ENCODE measurements around the gene JUN. TPM values are rescaled to one million over a fixed set of nuclear protein-coding genes. Genes with fewer than 3 reads are reported as not detected.
A peak's percentile ranks its signal among the peaks of the same experiment; 100 is the strongest.

JUN gene
- total and polyA plus RNA-seq, 2 of the 13 experiments (the other 11 are each of a cell fraction or from before 2014, with no cell fraction given), result 18.2 to 22.3 TPM

- TF ChIP-seq, protein P1, sequence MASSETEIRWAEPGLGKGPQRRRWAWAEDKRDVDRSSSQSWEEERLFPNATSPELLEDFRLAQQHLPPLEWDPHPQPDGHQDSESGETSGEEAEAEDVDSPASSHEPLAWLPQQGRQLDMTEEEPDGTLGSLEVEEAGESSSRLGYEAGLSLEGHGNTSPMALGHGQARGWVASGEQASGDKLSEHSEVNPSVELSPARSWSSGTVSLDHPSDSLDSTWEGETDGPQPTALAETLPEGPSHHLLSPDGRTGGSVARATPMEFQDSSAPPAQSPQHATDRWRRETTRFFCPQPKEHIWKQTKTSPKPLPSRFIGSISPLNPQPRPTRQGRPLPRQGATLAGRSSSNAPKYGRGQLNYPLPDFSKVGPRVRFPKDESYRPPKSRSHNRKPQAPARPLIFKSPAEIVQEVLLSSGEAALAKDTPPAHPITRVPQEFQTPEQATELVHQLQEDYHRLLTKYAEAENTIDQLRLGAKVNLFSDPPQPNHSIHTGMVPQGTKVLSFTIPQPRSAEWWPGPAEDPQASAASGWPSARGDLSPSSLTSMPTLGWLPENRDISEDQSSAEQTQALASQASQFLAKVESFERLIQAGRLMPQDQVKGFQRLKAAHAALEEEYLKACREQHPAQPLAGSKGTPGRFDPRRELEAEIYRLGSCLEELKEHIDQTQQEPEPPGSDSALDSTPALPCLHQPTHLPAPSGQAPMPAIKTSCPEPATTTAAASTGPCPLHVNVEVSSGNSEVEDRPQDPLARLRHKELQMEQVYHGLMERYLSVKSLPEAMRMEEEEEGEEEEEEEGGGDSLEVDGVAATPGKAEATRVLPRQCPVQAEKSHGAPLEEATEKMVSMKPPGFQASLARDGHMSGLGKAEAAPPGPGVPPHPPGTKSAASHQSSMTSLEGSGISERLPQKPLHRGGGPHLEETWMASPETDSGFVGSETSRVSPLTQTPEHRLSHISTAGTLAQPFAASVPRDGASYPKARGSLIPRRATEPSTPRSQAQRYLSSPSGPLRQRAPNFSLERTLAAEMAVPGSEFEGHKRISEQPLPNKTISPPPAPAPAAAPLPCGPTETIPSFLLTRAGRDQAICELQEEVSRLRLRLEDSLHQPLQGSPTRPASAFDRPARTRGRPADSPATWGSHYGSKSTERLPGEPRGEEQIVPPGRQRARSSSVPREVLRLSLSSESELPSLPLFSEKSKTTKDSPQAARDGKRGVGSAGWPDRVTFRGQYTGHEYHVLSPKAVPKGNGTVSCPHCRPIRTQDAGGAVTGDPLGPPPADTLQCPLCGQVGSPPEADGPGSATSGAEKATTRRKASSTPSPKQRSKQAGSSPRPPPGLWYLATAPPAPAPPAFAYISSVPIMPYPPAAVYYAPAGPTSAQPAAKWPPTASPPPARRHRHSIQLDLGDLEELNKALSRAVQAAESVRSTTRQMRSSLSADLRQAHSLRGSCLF (CRISPR knock-in tag; IDR thresholded peaks at IDR 0.05; ENCODE audit: borderline replicate concordance), result no peak; the same call in 1 of the 2 replicates
- TF ChIP-seq ATF7-NPFF (CRISPR knock-in tag; IDR thresholded peaks at IDR 0.05; ENCODE audit: low read depth), result peak; percentile 40; the same call in 1 of the 2 replicates
- no peak for TF ChIP-seq ZNF512 (CRISPR knock-in tag; IDR thresholded peaks at IDR 0.05)
- TF ChIP-seq NR2F6 (IDR thresholded peaks at IDR 0.05), result no peak
- TF ChIP-seq NR2F6 (CRISPR knock-in tag; IDR thresholded peaks at IDR 0.05), result peak; percentile 39; the same call in 1 of the 2 replicates
- no peak for TF ChIP-seq ZNF230 (CRISPR knock-in tag; IDR thresholded peaks at IDR 0.05)
- TF ChIP-seq HNF4A (CRISPR knock-in tag; IDR thresholded peaks at IDR 0.05), result no peak; the same call in 1 of the 2 replicates
- TF ChIP-seq, protein P2, sequence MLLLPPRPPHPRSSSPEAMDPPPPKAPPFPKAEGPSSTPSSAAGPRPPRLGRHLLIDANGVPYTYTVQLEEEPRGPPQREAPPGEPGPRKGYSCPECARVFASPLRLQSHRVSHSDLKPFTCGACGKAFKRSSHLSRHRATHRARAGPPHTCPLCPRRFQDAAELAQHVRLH (CRISPR knock-in tag; IDR thresholded peaks at IDR 0.05; ENCODE audit: borderline replicate concordance, low read depth), result no peak
- TF ChIP-seq TCF12 (IDR thresholded peaks at IDR 0.05), result no peak
- no peak; the same call in 1 of the 2 replicates for TF ChIP-seq TCF12 (CRISPR knock-in tag; IDR thresholded peaks at IDR 0.05)
- peak; percentile 51; the same call in 1 of the 2 replicates for TF ChIP-seq HOXD1 (CRISPR knock-in tag; IDR thresholded peaks at IDR 0.05)
- peak; percentile 91 for TF ChIP-seq DNMT3B (CRISPR knock-in tag; conservative IDR thresholded peaks at IDR 0.05)
- no peak for TF ChIP-seq ZNF879 (CRISPR knock-in tag; IDR thresholded peaks at IDR 0.05)
- peak; percentile 83; the same call in 1 of the 2 replicates for TF ChIP-seq HOMEZ (CRISPR knock-in tag; IDR thresholded peaks at IDR 0.05; ENCODE audit: low read depth)
- peak; percentile 88; the same call in 1 of the 2 replicates for TF ChIP-seq MAZ (IDR thresholded peaks at IDR 0.05; ENCODE audit: borderline replicate concordance, low read depth, low read length)
- TF ChIP-seq MAZ (CRISPR knock-in tag; IDR thresholded peaks at IDR 0.05; ENCODE audit: low read depth), result no peak; the same call in 1 of the 2 replicates
- peak; percentile 95 for TF ChIP-seq NCOR1 (IDR thresholded peaks at IDR 0.05; ENCODE audit: borderline replicate concordance, low read length)
- TF ChIP-seq TCF7 (IDR thresholded peaks at IDR 0.05; ENCODE audit: low read depth), result no peak
- TF ChIP-seq ZSCAN25 (CRISPR knock-in tag; IDR thresholded peaks at IDR 0.05), result peak; percentile 97
Measured at GRCh38 chr1:58783993-58784757, at the start of gene JUN (continued).

Measured in HepG2 (cell line).